ENCODE measurements around the gene AFF1. TPM values are rescaled to one million over a fixed set of nuclear protein-coding genes. Genes with fewer than 3 reads are reported as not detected.

Gene AFF1
- total RNA-seq, 4 donors from 2014 or later, result 155 to 238 (median 192) TPM

GRCh38 chr4:86961116-86961515, 26.3 kb downstream of the AFF1 start:
- TF ChIP-seq POLR2A (IDR thresholded peaks at IDR 0.05), result no peak
- no peak for TF ChIP-seq CTCF (IDR thresholded peaks at IDR 0.05)
- H3K27me3 ChIP-seq, result no peaks in the 10 kb centered on the region
- WGBS, 2 donors, result 89 to 95% methylated on average over 4 of the region's 4 CpGs
- no peak for DNase-seq
- no peaks in the 10 kb centered on the region for H3K9me3 ChIP-seq
- intact Hi-C loops (cut with DNase I), result no loop called here
- no peak overlapping the region for H3K27ac ChIP-seq
- no peaks in the 10 kb centered on the region for H3K36me3 ChIP-seq
- no peak overlapping the region for H3K4me3 ChIP-seq (replicated peaks in 1 of 3)
- H3K4me1 ChIP-seq, result peaks cover 20 to 44% of the 10 kb centered on the region in 2 donors

- no peaks in the 10 kb centered on the region for H3K27me3 ChIP-seq
- whole genome bisulfite sequencing, 2 donors, result 77 to 80% methylated on average over 9 of the region's 9 CpGs
- no peak overlapping the region for H3K27ac ChIP-seq
- no peak overlapping the region for H3K4me3 ChIP-seq (replicated peaks in 1 of 3)
- no peaks in the 10 kb centered on the region for H3K36me3 ChIP-seq
- peaks cover 20 to 44% of the 10 kb centered on the region in 2 donors for H3K4me1 ChIP-seq
- no peaks in the 10 kb centered on the region for H3K9me3 ChIP-seq
- intact Hi-C loops (cut with DNase I), result no loop called here
- TF ChIP-seq CTCF (IDR thresholded peaks at IDR 0.05) (no peak), POLR2A (IDR thresholded peaks at IDR 0.05) (no peak)
- no peak for DNase-seq
Observed at GRCh38 chr4:86961605-86962295, 26.9 kb downstream of the AFF1 start.

GRCh38 chr4:86963697-86964096, 28.9 kb downstream of the AFF1 start:
- Histone ChIP-seq H3K9me3 (no peaks in the 10 kb centered on the region), H3K36me3 (no peaks in the 10 kb centered on the region), H3K4me1 (peaks cover 20 to 46% of the 10 kb centered on the region in 2 donors), H3K4me3 (replicated peaks in 1 of 3) (no peak overlapping the region), H3K27ac (no peak overlapping the region), H3K27me3 (no peaks in the 10 kb centered on the region)
- WGBS, 2 donors, result 89 to 99% methylated on average over 2 of the region's 2 CpGs
- DNase-seq, result no peak
- TF ChIP-seq POLR2A (IDR thresholded peaks at IDR 0.05) (no peak), CTCF (IDR thresholded peaks at IDR 0.05) (no peak)
- intact Hi-C loops (cut with DNase I), result no loop called here

GRCh38 chr4:86965019-86965976, 30.5 kb downstream of the AFF1 start:
- H3K36me3 ChIP-seq, result no peaks in the 10 kb centered on the region
- TF ChIP-seq POLR2A (IDR thresholded peaks at IDR 0.05) (no peak), CTCF (IDR thresholded peaks at IDR 0.05) (no peak)
- intact Hi-C loops (cut with DNase I), result no loop called here
- H3K27me3 ChIP-seq, result no peaks in the 10 kb centered on the region
- WGBS, 2 donors, result 97 to 98% methylated on average over 3 of the region's 3 CpGs
- no peaks in the 10 kb centered on the region for H3K9me3 ChIP-seq
- H3K4me1 ChIP-seq, result peaks cover 15 to 36% of the 10 kb centered on the region in 2 donors
- H3K4me3 ChIP-seq (replicated peaks in 1 of 3), result no peak overlapping the region
- no peak overlapping the region for H3K27ac ChIP-seq
- DNase-seq, result no peak

GRCh38 chr4:86967073-86967472, 32.3 kb downstream of the AFF1 start:
- Histone ChIP-seq H3K36me3 (no peaks in the 10 kb centered on the region), H3K27ac (no peak overlapping the region), H3K9me3 (no peaks in the 10 kb centered on the region), H3K27me3 (no peaks in the 10 kb centered on the region), H3K4me3 (replicated peaks in 1 of 3) (no peak overlapping the region), H3K4me1 (peaks cover 27 to 36% of the 10 kb centered on the region in 2 donors)
- TF ChIP-seq POLR2A (IDR thresholded peaks at IDR 0.05) (no peak), CTCF (IDR thresholded peaks at IDR 0.05) (no peak)
- intact Hi-C loops (cut with DNase I), result no loop called here
- WGBS, 2 donors, result 86 to 87% methylated on average over 2 of the region's 2 CpGs
- no peak for DNase-seq

Data from thyroid gland (tissue), 4 donors.